SK-N-SH treated with all-trans-retinoic acid at 6 μM for 48 hours (cell line): ENCODE data around the gene DNAJB8.

Experiments used
- GLIS3 ChIP-seq: fragments of 250-450 bp; sonication (Bioruptor Pico); IDR thresholded peaks from 2 replicates; pipeline ENCODE4 v1.5.0; 2020; ENCODE audit warnings: mild to moderate bottlenecking, moderate library complexity
- TF ChIP-seq, protein P1 (sequence below): fragments of 250-450 bp; sonication (Bioruptor Pico); IDR thresholded peaks from 2 replicates; pipeline ENCODE4 v1.8.0; 2020; ENCODE audit warnings: mild to moderate bottlenecking, moderate library complexity, borderline replicate concordance

DNA sequence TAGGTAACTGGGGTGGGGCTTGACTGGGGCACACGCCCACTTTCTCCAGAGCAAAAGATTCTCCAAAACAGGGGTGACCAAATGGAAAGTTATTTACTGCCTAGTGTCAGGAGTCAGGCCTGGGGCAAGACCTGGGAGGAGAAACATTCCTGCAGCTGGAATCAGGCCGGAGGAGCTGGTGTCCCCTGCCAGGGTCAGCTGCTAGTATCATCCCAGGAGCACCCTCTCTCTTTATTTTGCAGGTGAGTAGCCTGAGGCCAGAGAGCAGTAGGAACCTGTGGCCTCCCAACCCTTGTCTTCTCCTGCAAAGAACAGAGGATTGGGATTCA is 32.9 kb downstream of the DNAJB8 start:
- TF ChIP-seq, protein P1, sequence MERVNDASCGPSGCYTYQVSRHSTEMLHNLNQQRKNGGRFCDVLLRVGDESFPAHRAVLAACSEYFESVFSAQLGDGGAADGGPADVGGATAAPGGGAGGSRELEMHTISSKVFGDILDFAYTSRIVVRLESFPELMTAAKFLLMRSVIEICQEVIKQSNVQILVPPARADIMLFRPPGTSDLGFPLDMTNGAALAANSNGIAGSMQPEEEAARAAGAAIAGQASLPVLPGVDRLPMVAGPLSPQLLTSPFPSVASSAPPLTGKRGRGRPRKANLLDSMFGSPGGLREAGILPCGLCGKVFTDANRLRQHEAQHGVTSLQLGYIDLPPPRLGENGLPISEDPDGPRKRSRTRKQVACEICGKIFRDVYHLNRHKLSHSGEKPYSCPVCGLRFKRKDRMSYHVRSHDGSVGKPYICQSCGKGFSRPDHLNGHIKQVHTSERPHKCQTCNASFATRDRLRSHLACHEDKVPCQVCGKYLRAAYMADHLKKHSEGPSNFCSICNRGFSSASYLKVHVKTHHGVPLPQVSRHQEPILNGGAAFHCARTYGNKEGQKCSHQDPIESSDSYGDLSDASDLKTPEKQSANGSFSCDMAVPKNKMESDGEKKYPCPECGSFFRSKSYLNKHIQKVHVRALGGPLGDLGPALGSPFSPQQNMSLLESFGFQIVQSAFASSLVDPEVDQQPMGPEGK (CRISPR knock-in tag): no peak
- no peak for TF ChIP-seq GLIS3 (CRISPR knock-in tag)
